Peyer's patch (tissue), 4 donors: ENCODE measurements around the gene CDK19. TPM values are rescaled to one million over a fixed set of nuclear protein-coding genes. Genes with fewer than 3 reads are reported as not detected.

Experiments
- DNase-seq, 3 donors: peaks; one replicate each; pipeline ENCODE4 v3.0.0-alpha.2; 2017 to 2019
- H3K27ac ChIP-seq, 4 donors: fragments of 200-600 bp; sonication (generic); one replicate each; pipeline ENCODE4 v1.5.1; 2016 to 2019
- H3K27me3 ChIP-seq, 2 donors: fragments of 200-600 bp; sonication (generic); one replicate each; pipeline ENCODE4 v1.5.1; 2019
- H3K36me3 ChIP-seq, 3 donors: fragments of 200-600 bp; sonication (generic); one replicate each; pipeline ENCODE4 v1.5.1; 2016 to 2019
- H3K4me1 ChIP-seq, 4 donors: fragments of 200-600 bp; sonication (generic); one replicate each; pipeline ENCODE4 v1.5.1; 2016 to 2019
- H3K4me3 ChIP-seq, 4 donors: fragments of 200-600 bp; sonication (generic); 1 replicate in 3 of 4; 2 replicates in 1 of 4; pipeline ENCODE4 v1.5.1; 2016 to 2019; ENCODE audit warnings: mild to moderate bottlenecking in 1 of 4
- H3K9me3 ChIP-seq, 4 donors: fragments of 200-600 bp; sonication (generic); one replicate each; pipeline ENCODE4 v1.5.1; 2016 to 2019; ENCODE audit warnings: mild to moderate bottlenecking in 1 of 4
- CTCF ChIP-seq, 6 experiments: fragments of 450-650 bp in 4 of 6; fragments of 200-600 bp in 2 of 6; sonication (generic) in 1 of 6; IDR thresholded peaks; one replicate each; pipeline ENCODE4 v1.5.1; 2017 to 2019; ENCODE audit warnings: antibody characterized with exemption in 6 of 6, mild to moderate bottlenecking in 3 of 6, moderate library complexity in 1 of 6
- POLR2A ChIP-seq, 2 donors: fragments of 450-650 bp; IDR thresholded peaks; one replicate each; pipeline ENCODE4 v1.5.1; 2017; ENCODE audit warnings: antibody characterized with exemption in 2 of 2, mild to moderate bottlenecking in 2 of 2, moderate library complexity in 2 of 2
- total RNA-seq, 4 donors: library from RNA; depleted of rRNA; stranded (reverse); fragments of >200 nt; gene quantifications; one replicate each; pipeline ENCODE4 v1.1.0, GENCODE V29; 2016

The CDK19 gene
- total RNA-seq, 4 donors from 2014 or later: 10.5 to 14.6 (median 12.9) TPM

DNA sequence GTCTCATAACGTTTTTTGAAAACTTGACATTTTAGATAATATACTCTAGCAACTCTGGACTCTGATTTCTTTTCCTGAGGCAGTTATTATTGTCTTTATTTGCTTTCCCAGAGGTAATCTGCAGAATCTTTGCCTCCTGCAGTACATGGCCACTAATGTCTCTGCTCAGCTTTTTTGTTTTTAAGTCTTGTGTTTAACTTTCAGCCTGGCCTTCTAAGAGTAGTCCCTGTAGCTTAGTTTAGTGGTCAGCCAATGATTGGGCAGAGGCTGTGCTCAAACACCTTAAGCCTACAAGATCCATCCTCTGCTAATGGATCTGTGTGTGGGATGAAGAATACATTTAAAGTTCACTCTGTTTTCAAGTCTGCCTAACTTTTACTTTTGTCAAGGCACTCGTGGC lies 241.7 kb downstream of the CDK19 start:
- no peak overlapping the region for H3K4me3 ChIP-seq
- no peak for DNase-seq
- no peaks in the 10 kb centered on the region for H3K27me3 ChIP-seq
- TF ChIP-seq CTCF (IDR thresholded peaks at IDR 0.05): no peak
- no peak for TF ChIP-seq POLR2A (IDR thresholded peaks at IDR 0.05)
- H3K27ac ChIP-seq: no peak overlapping the region
- H3K36me3 ChIP-seq: no peaks in the 10 kb centered on the region
- H3K4me1 ChIP-seq: no peaks in the 10 kb centered on the region
- H3K9me3 ChIP-seq: no peaks in the 10 kb centered on the region

DNA sequence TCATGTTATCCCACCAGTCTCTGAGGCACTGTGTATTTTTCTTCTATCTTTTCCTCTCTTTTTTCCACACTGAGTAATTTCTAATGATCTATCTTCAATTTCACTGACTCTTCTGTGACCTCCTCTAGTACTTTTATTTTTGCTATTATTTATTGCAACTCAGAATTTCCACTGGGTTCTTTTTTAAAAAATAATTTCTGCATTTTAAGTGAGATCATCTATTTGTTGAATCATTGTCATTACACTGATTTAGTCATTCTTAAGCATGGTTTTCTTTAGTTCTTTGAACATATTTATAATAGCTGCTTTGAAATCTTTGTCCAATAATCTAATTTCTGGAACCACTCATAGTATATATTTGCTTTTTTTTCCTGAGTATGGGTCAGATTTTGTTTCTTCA lies 242.1 kb downstream of the CDK19 start:
- no peak for DNase-seq
- no peak overlapping the region for H3K4me3 ChIP-seq
- H3K36me3 ChIP-seq: no peaks in the 10 kb centered on the region
- peaks cover 0 to 3% (median 0%) of the 10 kb centered on the region in 4 donors for H3K4me1 ChIP-seq
- no peak overlapping the region for H3K27ac ChIP-seq
- no peaks in the 10 kb centered on the region for H3K9me3 ChIP-seq
- H3K27me3 ChIP-seq: no peaks in the 10 kb centered on the region
- no peak for TF ChIP-seq POLR2A (IDR thresholded peaks at IDR 0.05)
- TF ChIP-seq CTCF (IDR thresholded peaks at IDR 0.05): no peak

DNA sequence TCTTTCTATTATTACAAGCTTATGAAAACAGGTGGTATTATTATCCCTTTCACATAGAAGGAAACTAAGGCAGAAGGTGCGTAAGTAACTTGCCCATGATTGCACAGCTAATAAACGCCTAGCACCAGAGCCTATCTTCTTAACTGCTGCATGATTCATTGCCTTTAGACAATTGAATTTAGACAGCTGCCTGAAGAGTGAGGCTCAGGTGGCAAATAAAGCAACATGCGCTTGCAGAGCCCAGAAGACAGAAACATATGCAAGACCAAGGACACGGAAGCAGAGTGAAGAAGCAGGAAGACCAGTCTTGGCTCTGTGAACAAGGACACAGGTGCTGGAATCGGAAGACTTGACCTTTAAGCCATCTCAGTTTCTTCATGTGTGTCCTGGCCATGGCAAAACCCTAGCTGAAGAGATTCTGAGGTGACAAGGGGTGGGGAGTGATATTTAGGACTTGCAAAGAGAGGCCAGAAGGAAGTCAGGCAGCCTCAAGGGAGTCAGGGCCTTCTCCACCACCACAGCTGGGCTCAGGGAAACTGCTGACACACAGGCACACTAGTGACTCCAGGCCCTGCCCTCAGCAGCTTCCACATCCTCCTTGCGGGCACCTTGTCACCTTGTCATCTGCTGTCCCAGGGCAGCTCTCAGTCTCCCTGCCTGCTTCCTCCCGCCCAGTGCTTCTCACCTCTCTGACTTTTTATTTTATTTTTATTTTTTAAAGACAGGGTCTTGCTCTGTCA lies 247.1 kb downstream of the CDK19 start:
- H3K27ac ChIP-seq: peak overlapping the region in 1 of 4 donors; percentile 81
- TF ChIP-seq POLR2A (IDR thresholded peaks at IDR 0.05) (no peak), CTCF (IDR thresholded peaks at IDR 0.05) (no peak)
- peak in 2 of 3 donors; percentile 29 to 55 for DNase-seq
- no peaks in the 10 kb centered on the region for H3K36me3 ChIP-seq
- no peak overlapping the region for H3K4me3 ChIP-seq
- peaks cover 0 to 25% (median 1%) of the 10 kb centered on the region in 4 donors for H3K4me1 ChIP-seq
- no peaks in the 10 kb centered on the region for H3K27me3 ChIP-seq
- no peaks in the 10 kb centered on the region for H3K9me3 ChIP-seq

GRCh38 chr6:110566346-110567125 lies 248.7 kb downstream of the CDK19 start:
- Histone ChIP-seq H3K27ac (peak overlapping the region in 3 of 4 donors; percentile 67 to 85 (median 81)), H3K27me3 (no peaks in the 10 kb centered on the region), H3K9me3 (no peaks in the 10 kb centered on the region), H3K4me1 (peaks cover 0 to 25% (median 1%) of the 10 kb centered on the region in 4 donors), H3K36me3 (no peaks in the 10 kb centered on the region), H3K4me3 (peak overlapping the region in 1 of 4 donors; percentile 19)
- TF ChIP-seq POLR2A (IDR thresholded peaks at IDR 0.05) (no peak), CTCF (IDR thresholded peaks at IDR 0.05) (no peak)
- peak in 2 of 3 donors; percentile 63 to 68 for DNase-seq

- DNase-seq: peak in 1 of 3 donors; percentile 57
- no peak for TF ChIP-seq CTCF (IDR thresholded peaks at IDR 0.05)
- TF ChIP-seq POLR2A (IDR thresholded peaks at IDR 0.05): no peak
- no peaks in the 10 kb centered on the region for H3K27me3 ChIP-seq
- peaks cover 0 to 25% (median 1%) of the 10 kb centered on the region in 4 donors for H3K4me1 ChIP-seq
- peak overlapping the region in 2 of 4 donors; percentile 30 to 81 for H3K27ac ChIP-seq
- H3K4me3 ChIP-seq: no peak overlapping the region
- no peaks in the 10 kb centered on the region for H3K36me3 ChIP-seq
- no peaks in the 10 kb centered on the region for H3K9me3 ChIP-seq
Measured at GRCh38 chr6:110564703-110565421, 250.4 kb downstream of the CDK19 start.
